Smooth muscle cell (in vitro differentiated cells): ENCODE results near the gene GRIK1. TPM values are rescaled to one million over a fixed set of nuclear protein-coding genes. Genes with fewer than 3 reads are reported as not detected.

ENCODE experiments used
- DNase-seq: peaks from one replicate; lab custom pipeline; 2025; ENCODE audit not compliant: unreplicated experiment; lab: John Stamatoyannopoulos, UW
- H2AFZ ChIP-seq: fragments of 200-600 bp; sonication (generic); 2 replicates; pipeline ENCODE4 v1.6.0; 2016; ENCODE audit warnings: antibody characterized with exemption, low read depth, mild to moderate bottlenecking
- H3F3A ChIP-seq: fragments of 200-600 bp; sonication (generic); 2 replicates; pipeline ENCODE4 v1.6.0; 2017; ENCODE audit warnings: antibody characterized with exemption, low read depth
- H3K27ac ChIP-seq: fragments of 200-600 bp; sonication (generic); 2 replicates; pipeline ENCODE4 v1.5.1; 2016; ENCODE audit warnings: low read depth, mild to moderate bottlenecking
- H3K27me3 ChIP-seq: fragments of 200-600 bp; sonication (generic); 2 replicates; pipeline ENCODE4 v1.6.1; 2016; ENCODE audit warnings: low read depth, mild to moderate bottlenecking
- H3K36me3 ChIP-seq: fragments of 200-600 bp; sonication (generic); 2 replicates; pipeline ENCODE4 v1.5.1; 2016; ENCODE audit warnings: low read depth
- H3K4me1 ChIP-seq: fragments of 200-600 bp; sonication (generic); 2 replicates; pipeline ENCODE4 v1.5.1; 2016; ENCODE audit warnings: low read depth
- H3K4me2 ChIP-seq: fragments of 200-600 bp; sonication (generic); 2 replicates; pipeline ENCODE4 v1.6.0; 2016; ENCODE audit warnings: mild to moderate bottlenecking
- H3K4me3 ChIP-seq: fragments of 200-600 bp; sonication (generic); 2 replicates; pipeline ENCODE4 v1.5.1; 2016; ENCODE audit warnings: mild to moderate bottlenecking
- H3K79me2 ChIP-seq: fragments of 200-600 bp; sonication (generic); 2 replicates; pipeline ENCODE4 v1.6.0; 2016; ENCODE audit warnings: low read depth, mild to moderate bottlenecking
- H3K9ac ChIP-seq: fragments of 200-600 bp; sonication (generic); 2 replicates; pipeline ENCODE4 v1.6.0; 2016; ENCODE audit warnings: low read depth
- H3K9me3 ChIP-seq: fragments of 200-600 bp; sonication (generic); replicated peaks from 2 replicates; pipeline ENCODE4 v1.5.1; 2016; ENCODE audit warnings: low read depth
- H4K20me1 ChIP-seq: fragments of 200-600 bp; sonication (generic); 2 replicates; pipeline ENCODE4 v1.6.0; 2016; ENCODE audit warnings: low read depth
- CTCF ChIP-seq: fragments of 200-600 bp; sonication (generic); IDR thresholded peaks from 2 replicates; pipeline ENCODE4 v1.5.1; 2017; ENCODE audit warnings: borderline replicate concordance, mild to moderate bottlenecking, antibody characterized with exemption; ENCODE audit not compliant: insufficient read depth, poor library complexity, severe bottlenecking
- WGBS: methylation state at CpG from one replicate; pipeline ENCODE4 v1.1.7; 2016; ENCODE audit warnings: low lambda C conversion rate; 5-methylcytosine and 5-hydroxymethylcytosine counted together
- polyA plus RNA-seq: library from polyadenylated mRNA; unstranded; fragments of >200 nt; fragmentation: Nextera tagmentation; extraction: Ambion mirVana; gene quantifications from 2 replicates; pipeline ENCODE4 v1.2.1, GENCODE V29; 2016
- total RNA-seq: library from RNA; depleted of rRNA; stranded (reverse); fragments of >200 nt; gene quantifications from 2 replicates; pipeline ENCODE4 v1.2.3, GENCODE V29; 2014

GRIK1 gene
- total and polyA plus RNA-seq, 2 experiments from 2014 or later: 0.09 TPM; not detected in 1

- H2AFZ ChIP-seq: no peak overlapping the region
- H3K27ac ChIP-seq: no peak overlapping the region
- H3K9me3 ChIP-seq: no peaks in the 10 kb centered on the region
- DNase-seq: no peak
- H3F3A ChIP-seq: no peaks in the 10 kb centered on the region
- H3K9ac ChIP-seq: no peak overlapping the region
- no peak overlapping the region for H3K4me3 ChIP-seq
- 82% methylated on average over 9 of the region's 9 CpGs for WGBS
- H3K27me3 ChIP-seq: no peaks in the 10 kb centered on the region
- TF ChIP-seq CTCF: no peak
- H4K20me1 ChIP-seq: no peaks in the 10 kb centered on the region
- H3K79me2 ChIP-seq: no peaks in the 10 kb centered on the region
- no peaks in the 10 kb centered on the region for H3K36me3 ChIP-seq
- H3K4me2 ChIP-seq: no peak overlapping the region
- peaks cover 11% of the 10 kb centered on the region for H3K4me1 ChIP-seq
Measured at GRCh38 chr21:29725025-29725736, 214.6 kb downstream of the GRIK1 start.

- no peaks in the 10 kb centered on the region for H3K27me3 ChIP-seq
- WGBS: 97% methylated on average over 2 of the region's 2 CpGs
- no peak for TF ChIP-seq CTCF
- H4K20me1 ChIP-seq: no peaks in the 10 kb centered on the region
- no peak overlapping the region for H3K4me3 ChIP-seq
- H3K36me3 ChIP-seq: no peaks in the 10 kb centered on the region
- no peak overlapping the region for H3K9ac ChIP-seq
- H3K4me1 ChIP-seq: peaks cover 11% of the 10 kb centered on the region
- no peaks in the 10 kb centered on the region for H3F3A ChIP-seq
- H3K79me2 ChIP-seq: no peaks in the 10 kb centered on the region
- H3K27ac ChIP-seq: no peak overlapping the region
- no peak for DNase-seq
- H2AFZ ChIP-seq: no peak overlapping the region
- no peaks in the 10 kb centered on the region for H3K9me3 ChIP-seq
- H3K4me2 ChIP-seq: no peak overlapping the region
Measured at GRCh38 chr21:29721964-29722363, 217.8 kb downstream of the GRIK1 start.

- Histone ChIP-seq H4K20me1 (no peaks in the 10 kb centered on the region), H3K27me3 (no peaks in the 10 kb centered on the region), H3K9ac (no peak overlapping the region), H3K4me3 (no peak overlapping the region), H3K4me2 (no peak overlapping the region), H3K79me2 (no peaks in the 10 kb centered on the region), H3K4me1 (peaks cover 11% of the 10 kb centered on the region), H2AFZ (no peak overlapping the region), H3K27ac (no peak overlapping the region), H3F3A (no peaks in the 10 kb centered on the region), H3K9me3 (no peaks in the 10 kb centered on the region), H3K36me3 (no peaks in the 10 kb centered on the region)
- WGBS: 58% methylated on average over 5 of the region's 5 CpGs
- TF ChIP-seq CTCF: no peak
- no peak for DNase-seq
Measured at GRCh38 chr21:29721221-29721620, 218.6 kb downstream of the GRIK1 start.

DNA sequence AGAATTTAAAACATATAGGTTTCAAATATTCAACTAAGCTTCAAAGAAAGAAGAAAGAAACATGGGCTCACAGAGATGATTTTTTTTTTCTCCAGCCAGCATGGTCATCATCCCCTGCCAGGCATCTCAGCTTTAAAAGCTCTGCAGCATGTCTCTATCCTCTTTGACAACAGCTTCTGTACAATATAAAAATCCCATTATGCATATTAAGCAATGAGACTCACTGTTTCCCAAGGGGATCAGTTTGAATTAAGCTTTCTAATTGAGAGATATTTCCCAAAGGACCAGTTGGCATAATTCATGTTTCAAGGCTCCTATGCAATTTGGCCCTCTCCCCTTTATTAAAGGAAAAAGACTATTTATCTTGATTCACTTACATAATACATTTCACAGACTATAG, 220.3 kb downstream of the GRIK1 start:
- Histone ChIP-seq H3K4me1 (peaks cover 11% of the 10 kb centered on the region), H3K27me3 (no peaks in the 10 kb centered on the region), H3K27ac (no peak overlapping the region), H2AFZ (no peak overlapping the region), H3K9me3 (no peaks in the 10 kb centered on the region), H3K4me3 (no peak overlapping the region), H4K20me1 (no peaks in the 10 kb centered on the region), H3K9ac (no peak overlapping the region), H3F3A (no peaks in the 10 kb centered on the region), H3K36me3 (no peaks in the 10 kb centered on the region), H3K79me2 (no peaks in the 10 kb centered on the region), H3K4me2 (no peak overlapping the region)
- TF ChIP-seq CTCF: no peak
- no peak for DNase-seq
